NCI-H82 (cell line): ENCODE measurements around the gene PGAM2.
"Not testable (repeated sequence)": the region's sequence is repeated elsewhere in the genome, so short reads cannot be mapped to it uniquely, and the experiment has no call there.

ENCODE experiments used
- DNase-seq: peaks from one replicate; lab custom pipeline; 2025; lab: John Stamatoyannopoulos, UW

PGAM2 gene

DNA sequence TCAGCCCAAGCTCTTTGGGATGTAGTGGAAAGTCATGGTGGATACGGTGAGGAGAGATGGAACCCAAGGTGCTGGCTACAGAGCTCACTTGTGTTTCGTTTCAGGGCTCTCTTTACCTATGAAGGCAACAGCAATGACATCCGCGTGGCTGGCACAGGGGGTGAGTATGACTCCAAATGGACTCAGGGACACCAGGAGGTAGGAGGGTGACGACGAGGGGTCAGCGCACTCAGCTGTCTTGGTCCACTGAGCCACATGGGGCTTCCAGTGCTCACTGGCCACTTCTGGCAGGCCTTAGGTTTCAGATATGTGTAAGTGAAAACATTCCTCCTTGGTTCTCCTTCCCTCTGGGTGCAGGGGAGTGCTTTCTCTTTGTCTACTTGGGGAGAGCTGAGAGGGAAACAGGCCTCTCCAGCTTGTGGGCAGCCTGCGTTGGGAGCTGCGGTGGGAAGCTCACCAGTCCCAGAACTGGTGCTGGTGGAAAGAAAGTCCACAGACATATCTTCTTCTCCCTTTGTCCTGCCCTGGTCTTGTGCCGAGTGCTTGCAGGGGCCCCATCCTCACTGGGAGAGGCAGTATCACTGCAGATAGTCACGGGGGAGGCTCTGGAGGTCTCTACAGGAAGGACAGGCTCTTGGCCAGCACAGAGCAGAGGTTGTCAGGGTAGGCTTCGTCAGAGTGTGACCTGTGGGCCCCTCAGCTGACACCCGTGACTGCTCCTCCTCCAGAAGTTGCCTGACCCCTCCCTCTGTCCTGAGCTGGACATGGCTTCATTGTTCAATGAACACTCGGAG lies 15.0 kb downstream of the PGAM2 start:
- no peak for DNase-seq

DNA sequence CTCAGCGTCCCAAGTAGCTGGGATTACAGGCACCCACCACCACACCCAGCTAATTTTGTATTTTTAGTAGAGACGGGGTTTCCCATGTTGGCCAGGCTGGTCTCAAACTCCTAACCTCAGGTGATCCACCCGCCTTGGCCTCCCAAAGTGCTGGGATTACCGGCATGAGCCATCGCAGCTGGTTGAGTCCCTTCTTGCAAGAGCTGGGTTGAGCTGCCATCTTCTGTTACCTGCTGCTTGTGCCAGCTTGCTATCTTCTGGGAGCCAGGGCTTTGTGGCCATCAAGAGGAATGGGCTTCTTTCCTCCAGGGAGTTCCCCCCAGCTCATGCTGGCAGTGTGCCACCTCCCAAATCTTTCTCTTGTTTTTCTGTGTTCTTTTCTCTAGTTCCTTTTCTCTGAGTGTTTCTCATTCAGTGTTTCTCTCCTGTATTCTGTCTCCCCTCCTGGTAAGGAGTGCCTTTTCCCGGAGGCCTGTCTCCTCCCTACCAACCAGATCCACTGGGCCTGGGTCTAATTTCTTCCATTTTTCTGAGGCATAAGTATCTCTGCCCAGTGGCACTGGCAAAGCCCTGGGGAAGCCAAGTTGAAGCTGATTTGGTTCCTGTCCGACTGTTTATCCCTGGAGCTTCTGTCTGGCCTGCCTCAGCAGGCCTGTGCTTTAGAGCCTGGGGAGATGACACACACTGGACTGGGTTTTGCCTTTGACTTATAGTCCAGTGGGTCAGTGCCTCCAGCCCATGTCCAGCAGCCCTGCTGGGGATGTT lies 17.2 kb downstream of the PGAM2 start:
- no peak for DNase-seq

DNA sequence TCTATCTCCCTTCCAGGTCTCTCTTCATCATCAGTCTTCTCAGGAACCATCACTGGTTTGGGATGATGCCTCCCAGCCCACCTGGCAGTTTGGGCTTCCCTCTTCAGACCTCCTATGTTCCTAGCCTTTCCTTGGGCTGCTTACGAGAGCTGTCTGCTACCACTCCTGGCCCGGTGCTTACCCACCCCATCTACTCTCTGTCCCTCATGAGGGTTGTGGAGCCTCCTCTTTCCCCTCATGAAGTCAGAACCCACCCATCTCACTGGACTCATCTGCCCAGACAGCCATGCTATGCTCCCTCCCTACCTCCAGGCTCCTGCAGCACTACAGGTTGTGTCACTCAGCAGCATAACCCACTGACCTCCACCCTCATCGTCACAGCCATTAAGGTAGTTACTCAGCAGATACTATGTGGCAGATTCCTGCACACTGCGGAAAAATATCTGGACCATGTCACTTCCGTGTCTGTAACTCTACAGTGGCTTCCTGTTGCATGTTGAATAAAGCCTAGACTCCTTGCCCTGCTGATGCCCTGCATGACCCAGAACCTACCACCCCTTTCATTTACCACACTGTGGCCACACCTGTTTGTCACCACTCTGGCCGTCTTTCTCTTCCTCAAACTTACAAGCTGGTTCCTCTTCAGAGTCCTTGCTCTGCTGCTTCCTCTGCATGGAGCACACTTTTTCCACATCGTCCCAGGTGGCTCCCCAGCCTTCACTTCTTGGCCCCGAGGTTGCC lies 18.9 kb downstream of the PGAM2 start:
- no peak for DNase-seq

DNA sequence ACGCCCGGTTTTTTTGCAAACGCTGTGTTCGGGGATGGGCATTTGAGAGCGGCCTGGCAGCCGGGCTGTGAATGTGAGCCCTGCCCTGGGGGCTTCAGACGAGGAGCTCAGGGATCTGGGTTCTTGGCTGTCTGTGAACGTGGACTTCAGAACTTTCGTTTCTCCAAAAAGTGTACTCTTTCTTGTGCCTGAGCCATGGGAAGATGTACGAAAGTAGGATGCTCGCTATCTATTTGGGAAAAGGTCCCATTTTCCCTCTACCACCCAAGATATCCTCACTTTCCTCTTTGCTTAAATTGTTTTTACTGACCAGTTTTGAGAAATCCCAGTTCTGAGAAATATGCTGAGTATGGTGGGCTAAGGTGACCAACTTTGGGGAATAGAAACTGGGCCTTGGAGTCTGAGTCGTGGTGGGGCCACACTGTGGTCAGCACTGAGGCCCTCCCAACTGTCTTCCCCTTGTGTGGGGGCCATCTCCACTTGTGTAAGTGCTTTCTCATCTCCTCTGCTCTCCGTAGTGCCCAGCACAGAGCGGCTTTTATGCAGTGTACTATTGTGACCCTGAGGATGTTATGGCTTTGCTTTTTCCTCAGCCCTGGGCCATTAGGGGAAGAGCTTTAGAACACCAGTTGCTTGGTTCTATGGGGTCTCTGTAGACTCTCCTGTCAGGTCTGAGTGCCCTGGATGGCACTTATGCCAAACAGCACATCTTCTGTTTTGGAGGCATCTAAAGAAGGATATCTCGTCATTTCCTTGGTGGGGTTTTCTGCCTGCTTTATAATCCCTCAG lies 19.9 kb downstream of the PGAM2 start:
- DNase-seq = no peak

DNA sequence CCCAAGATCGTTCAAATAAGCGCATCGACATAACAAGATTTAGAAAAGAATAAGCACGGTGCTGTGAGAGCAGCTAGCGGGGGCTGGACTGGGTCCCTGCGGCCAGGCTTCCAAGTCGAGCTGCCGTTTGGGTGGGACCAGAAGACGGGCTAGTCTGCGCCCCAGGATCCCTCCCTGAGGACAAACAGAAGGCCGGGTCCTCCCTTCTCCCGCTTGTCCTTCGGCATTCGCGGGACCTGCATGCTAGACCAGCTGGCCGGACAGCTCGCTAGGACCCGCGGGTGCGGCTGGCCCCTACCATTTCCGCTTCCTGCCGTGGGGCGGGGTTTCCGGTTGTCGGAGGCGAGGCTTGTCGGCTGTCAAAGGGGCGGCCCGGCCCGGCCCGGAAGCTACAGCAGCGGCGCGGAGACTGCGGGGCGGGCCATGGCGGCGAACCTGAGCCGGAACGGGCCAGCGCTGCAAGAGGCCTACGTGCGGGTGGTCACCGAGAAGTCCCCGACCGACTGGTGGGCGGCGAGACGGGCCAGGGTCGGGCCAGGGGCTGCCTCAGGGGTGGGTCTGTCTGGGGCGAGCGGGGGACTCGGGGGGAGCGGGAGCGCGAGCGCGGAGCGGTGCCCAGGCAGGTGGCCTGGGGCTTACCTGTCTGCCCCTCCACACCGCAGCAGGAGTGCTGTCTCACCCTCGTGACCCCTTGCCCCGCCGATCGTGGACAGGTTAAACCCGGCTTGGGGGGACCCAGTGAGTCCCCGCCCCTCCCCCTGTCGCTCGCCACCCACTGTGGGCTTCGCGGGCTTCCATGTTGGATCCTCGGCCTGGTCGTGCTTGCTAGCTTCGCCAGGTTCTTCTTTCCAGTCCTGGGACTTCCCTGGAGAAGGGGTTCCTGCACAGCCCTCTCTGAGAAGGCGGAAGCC lies 20.8 kb downstream of the PGAM2 start, which contains the start of gene DBNL:
Gene DBNL (plus strand): TSS at position 388 of the 911 bp plus-strand sequence. CDS start 36 bp downstream, at position 424.
- DNase-seq = peak; percentile 92

DNA sequence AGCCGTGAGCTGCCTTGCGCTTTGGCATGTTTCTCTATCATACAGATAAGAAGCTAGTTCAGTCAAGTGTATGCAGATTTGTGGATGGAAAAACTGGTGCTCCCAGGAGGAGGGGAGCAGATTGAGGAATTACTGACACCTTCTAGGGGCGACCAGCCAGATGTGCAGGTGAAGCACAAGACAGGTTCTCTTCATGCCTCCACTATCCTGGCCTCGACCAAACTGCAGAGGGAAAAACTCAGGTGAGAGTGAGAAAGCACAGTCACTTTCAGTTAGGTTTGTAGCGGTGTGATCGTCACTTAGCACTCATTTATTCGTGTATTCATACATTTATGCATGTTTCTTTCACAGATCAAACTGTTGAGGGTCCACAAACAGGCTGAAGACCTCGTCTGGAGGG lies 21.5 kb downstream of the PGAM2 start:
- peak; percentile 54 for DNase-seq

DNA sequence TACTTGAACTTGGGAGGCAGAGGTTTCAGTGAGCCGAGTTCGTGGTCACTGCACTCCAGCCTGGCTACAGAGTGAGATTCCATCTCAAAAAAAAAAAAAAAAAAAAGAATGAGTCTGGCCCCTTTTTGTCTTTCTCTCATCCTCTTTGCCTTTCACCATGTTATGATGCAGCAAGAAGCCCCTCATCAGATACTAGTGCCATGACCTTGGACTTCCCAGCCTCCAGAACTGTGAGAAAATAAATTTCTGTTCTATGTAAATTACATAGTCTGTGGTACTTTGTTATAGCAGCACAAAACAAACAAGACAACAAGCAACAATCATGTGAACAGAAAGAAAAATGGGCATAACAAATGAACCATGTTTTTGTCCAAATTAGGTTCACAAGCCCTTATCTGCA lies 23.1 kb downstream of the PGAM2 start:
- DNase-seq = no peak

DNA sequence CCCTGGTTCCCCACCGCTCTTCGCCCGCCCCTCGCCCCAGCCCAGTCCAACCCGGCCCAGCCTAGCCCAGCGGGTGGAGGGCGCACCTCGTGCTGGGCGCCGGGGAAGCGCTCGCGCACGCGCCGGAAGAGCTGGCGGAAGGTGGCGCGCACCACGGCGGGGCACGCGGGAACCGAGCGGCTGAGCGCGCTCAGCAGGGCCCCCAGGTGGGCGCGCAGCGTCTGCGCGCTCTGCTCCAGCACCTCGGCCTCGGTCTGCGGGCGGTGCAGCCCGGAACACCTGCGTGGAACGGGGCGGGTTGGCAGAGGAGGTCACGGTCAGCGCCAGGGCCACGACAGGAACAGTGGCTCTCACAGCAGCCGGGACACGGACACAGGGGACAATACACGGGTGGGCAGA lies 24.9 kb downstream of the PGAM2 start:
- peak; percentile 61 for DNase-seq

DNA sequence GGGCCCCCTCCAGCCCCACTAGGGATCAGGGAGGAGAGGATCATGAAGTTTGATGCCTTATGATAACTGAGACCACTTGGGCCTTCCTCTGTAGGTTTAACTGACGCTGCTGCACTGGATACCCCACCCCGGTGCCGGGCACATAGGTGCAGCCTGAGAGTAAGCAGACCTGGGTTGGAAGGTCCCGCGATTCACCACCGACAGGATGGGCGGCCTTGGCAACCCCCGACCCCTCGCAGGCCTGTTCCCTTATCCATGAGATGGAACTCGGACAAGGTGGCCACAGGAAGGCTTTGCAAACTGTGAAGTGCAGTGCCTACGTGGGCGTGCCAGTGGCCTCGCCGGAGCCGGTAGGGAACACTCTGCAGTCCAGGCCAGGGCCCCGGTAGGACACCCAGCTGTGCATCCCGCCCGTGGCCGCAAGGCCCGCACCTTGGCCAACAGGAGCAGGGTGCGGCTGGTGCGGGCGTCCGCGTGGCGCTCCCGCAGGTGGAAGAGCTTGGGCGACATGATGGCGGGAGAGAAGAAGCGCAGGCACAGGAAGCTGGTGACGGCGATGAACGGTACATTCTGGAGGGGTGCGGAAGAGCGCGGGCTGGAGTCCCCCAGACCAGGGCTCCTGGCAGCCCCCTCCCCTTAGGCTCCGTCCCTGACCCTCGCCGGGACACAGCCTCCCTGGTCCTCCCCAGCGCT lies 25.4 kb downstream of the PGAM2 start:
- DNase-seq = not testable (repeated sequence)

DNA sequence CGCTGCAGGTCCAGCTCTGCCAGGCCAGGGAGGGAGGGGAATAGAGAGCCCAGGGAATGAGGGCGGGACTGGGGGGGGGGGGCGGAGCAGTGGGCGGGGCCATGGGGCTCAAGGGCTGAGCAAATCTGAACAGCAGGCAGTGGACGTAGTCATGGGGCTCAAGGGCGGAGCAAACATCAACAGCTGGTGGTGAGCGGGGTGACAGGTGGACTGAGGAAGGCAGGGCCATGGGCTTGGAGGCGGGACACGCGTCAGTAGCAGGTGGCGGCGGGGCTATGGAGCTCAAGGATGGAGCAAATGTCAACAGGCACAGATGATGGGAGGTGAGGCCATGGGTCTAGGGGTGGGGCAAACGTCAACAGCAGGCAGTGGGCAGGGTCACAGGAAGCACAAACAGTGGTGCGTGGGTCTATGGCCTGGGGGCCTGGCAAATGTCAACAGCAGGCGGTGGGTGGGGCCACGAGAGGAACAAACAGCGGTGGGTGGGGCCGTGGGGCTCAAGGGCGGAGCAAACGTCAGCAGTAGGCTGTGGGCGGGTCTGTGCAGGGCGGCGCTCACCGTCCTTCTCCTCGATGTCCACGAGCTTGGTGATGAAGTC lies 26.3 kb downstream of the PGAM2 start:
- peak; percentile 98 for DNase-seq

DNA sequence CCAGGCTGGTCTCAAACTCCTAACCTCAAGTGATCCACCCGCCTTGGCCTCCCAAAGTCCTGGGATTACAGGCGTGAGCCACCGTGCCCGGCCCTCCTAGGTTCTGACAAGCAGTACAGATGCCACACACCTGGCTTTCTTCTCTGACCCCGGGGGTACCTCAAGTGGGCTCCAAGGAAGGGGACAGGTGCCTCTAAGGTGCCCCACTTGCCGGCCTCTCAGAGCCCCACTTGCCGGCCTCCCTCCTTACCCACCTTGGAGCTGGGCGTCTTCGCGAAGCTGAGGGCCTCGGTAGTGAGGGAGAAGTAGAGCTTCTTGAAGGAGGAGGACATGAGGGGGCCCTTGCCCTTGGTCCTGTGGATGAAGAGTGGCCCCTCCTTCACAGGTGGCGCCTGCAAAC lies 26.8 kb downstream of the PGAM2 start:
- DNase-seq = not testable (repeated sequence)

DNA sequence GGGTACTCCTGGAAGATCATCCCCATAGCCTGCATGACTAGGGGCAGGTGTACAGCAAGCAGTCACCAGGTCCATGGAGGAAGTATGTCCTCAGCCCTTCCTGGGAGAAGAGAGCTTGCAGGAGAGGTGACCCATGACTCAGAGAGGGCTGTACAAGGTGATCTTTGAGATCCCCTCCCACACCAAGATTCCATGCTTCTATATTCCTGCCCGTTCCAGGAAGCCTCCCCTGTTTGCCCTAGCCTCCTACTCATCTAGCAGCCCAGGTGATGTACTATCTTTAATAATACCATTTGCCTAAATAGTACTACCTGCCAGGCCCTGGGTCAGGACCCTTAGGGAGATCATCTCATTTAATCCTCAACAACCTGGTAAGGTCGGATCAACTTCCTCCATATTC lies 27.4 kb downstream of the PGAM2 start:
- DNase-seq = not testable (repeated sequence)

DNA sequence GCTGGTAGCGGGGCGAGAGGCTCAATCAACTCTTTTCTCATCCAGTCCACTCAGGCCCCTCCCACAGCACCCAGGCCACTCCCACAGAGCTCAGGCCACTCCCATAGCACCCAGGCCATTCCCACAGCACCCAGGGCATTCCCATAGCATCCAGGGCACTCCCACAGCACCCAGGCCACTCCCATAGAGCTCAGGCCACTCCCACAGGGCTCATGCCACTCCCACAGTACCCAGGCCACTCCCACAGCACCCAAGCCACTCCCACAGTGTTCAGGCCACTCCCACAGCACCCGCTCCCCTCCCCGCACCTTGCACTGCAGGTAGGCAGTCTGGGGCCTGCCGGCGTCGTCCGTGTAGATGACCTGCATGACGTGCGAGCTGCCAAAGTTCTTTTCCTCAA lies 29.0 kb downstream of the PGAM2 start:
- DNase-seq = peak; percentile 49

DNA sequence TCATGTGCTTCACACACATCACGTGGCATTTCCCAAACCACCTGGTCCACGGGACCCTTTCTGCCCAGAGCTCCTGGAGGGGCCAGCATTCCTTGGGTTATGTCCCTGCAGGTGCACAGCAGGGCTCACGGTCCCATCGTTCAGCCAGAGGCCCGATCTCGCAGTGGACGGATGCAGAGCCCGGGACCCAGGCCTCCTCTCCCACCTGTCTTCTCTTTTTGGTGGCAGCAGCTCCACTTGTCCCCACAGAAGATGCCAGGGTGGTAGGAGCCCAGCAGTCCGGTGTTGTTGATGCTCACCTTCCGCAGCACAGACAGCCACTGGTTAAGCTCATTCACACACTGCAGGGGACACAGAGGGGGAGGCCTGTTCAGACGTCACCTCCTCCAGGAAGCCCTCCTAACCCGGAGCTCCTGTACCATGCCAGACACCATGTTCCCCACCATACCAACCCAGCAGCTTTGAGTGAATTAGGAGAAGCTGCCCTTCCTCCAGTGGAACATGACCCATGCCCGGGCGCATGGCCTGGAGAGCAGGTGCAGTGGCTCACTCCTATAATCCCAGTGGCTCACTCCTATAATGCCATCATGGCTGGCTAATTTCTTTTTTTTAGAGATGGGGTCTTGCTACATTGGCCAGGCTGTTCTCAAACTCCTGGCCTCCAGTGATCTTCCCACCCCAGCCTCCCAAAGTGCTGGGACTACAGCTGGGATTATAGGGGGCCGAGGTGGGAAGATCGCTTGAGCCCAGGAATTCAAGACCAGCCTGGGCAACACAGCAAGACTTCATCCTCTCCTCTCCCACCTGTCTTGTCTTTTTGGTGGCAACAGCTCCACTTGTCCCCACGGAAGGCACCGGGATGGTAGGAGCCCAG lies 31.2 kb downstream of the PGAM2 start:
- not testable (repeated sequence) for DNase-seq

DNA sequence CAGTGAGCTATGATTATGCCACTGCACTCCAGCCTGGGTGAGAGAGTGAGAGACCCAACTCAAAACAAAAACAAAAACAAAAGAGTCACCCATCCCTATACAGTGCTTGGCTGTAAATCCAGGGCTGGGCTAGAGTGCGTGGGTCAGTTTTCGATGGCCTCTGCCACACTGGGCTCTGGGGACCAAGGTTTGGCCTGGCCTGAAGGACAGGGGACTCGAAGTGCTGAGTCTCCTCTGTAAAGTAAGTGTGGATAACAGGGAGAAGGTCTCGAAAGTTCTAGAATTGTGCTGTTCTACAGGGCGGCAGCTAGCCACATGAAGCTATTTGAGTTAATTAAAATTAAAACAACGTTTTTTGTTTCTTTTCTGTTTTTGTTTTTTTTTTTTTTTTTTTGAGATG lies 33.3 kb downstream of the PGAM2 start:
- not testable (repeated sequence) for DNase-seq

DNA sequence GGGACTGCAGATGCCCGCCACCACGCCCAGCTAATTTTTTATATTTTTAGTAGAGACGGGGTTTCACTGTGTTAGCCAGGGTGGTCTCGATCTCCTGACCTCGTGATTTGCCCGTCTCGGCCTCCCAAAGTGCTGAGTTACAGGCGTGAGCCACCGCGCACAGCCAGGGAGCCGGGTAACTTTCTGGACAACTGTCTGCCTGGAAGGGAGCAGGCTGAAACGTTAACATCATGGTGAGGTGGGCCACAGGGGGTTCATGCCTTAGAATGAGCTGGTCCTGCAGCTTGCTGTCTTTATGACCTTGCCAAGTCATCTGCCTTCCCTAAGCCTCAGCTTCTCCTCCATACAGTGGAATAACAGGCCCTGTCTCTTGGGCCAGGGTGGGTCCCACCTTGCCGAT lies 34.0 kb downstream of the PGAM2 start:
- DNase-seq = not testable (repeated sequence)

DNA sequence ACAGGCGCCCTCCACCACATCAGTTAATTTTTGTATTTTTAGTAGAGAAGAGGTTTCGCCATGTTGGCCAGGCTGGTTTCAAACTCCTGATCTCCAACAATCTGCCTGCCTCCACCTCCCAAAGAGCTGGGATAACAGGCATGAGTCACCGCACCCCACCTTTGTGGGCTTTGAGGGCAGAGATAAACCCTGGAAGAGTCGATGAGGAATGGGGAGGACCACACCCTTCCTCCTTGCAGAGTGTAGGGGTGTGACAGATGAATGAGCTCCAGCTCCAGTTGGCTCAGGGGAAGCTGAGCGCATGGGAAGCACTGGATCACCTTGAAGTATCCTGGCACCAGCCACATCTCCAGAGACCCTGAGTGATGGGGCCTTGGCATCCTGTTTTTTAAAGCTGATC lies 35.3 kb downstream of the PGAM2 start:
- DNase-seq = not testable (repeated sequence)

DNA sequence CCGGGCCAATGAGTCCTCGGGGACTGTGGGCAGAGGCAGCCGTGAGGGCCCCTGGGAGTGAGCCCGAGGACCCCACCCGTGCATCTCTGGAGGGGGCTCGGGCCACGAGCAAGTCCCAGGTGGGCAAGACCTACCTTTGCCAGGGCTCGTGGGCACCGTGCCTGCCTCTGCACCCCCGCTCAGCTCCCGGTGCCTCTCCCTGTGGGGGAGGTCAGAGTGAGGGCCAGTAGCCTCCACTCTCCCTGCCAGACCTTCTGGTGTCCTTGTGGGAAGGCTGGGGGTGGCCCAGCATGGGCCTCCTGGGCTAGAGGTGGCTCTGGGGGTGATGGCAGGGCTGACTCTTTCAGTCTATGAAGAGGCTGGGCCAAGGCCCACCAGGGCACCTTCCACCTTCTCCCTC lies 35.9 kb downstream of the PGAM2 start:
- DNase-seq = not testable (repeated sequence)
